Glutamatergic neuron (in vitro differentiated cells): Measurements from ENCODE around the gene VKORC1L1. TPM values are rescaled to one million over a fixed set of nuclear protein-coding genes. Genes with fewer than 3 reads are reported as not detected.
"Not testable (repeated sequence)": the region's sequence is repeated elsewhere in the genome, so short reads cannot be mapped to it uniquely, and the experiment has no call there.

Experiments
- DNase-seq: peaks from one replicate; pipeline ENCODE4 v3.0.0; 2022
- H3K27ac Mint-ChIP-seq: one replicate; pipeline ENCODE4 v1.8.0; 2020; ENCODE audit warnings: mild to moderate bottlenecking, mixed read lengths, inconsistent platforms; ENCODE audit not compliant: unreplicated experiment
- H3K27me3 Mint-ChIP-seq: one replicate; pipeline ENCODE4 v1.8.0; 2020; ENCODE audit warnings: mild to moderate bottlenecking, moderate library complexity, mixed read lengths, inconsistent platforms; ENCODE audit not compliant: unreplicated experiment
- H3K36me3 Mint-ChIP-seq: one replicate; pipeline ENCODE4 v1.8.0; 2020; ENCODE audit warnings: mild to moderate bottlenecking, mixed read lengths, inconsistent platforms; ENCODE audit not compliant: unreplicated experiment
- H3K4me1 Mint-ChIP-seq: one replicate; pipeline ENCODE4 v1.8.0; 2020; ENCODE audit warnings: mild to moderate bottlenecking, low read depth, mixed read lengths, inconsistent platforms; ENCODE audit not compliant: unreplicated experiment
- H3K4me3 Mint-ChIP-seq: one replicate; pipeline ENCODE4 v1.8.0; 2020; ENCODE audit warnings: mild to moderate bottlenecking, mixed read lengths, inconsistent platforms; ENCODE audit not compliant: unreplicated experiment
- H3K9me3 Mint-ChIP-seq: one replicate; pipeline ENCODE4 v1.8.0; 2020; ENCODE audit warnings: mild to moderate bottlenecking, moderate library complexity, mixed read lengths, inconsistent platforms; ENCODE audit not compliant: unreplicated experiment
- total RNA-seq: library from RNA; stranded (reverse); fragmentation: NEBNext Ultra II Directional; extraction: Animal tissue kit (Norgen Biotek cat#: 25700); gene quantifications from one replicate; pipeline ENCODE4 v1.2.1, GENCODE V29; 2021; ENCODE audit not compliant: unreplicated experiment
- TF ChIP-seq, protein P1 (sequence below): fragments of 200-600 bp; sonication (generic); IDR thresholded peaks from one replicate; pipeline ENCODE4 v1.5.0; 2021; ENCODE audit not compliant: partially characterized antibody, unreplicated experiment

The VKORC1L1 gene
- total RNA-seq, 1 donor from 2014 or later, result 17.0 TPM

- H3K36me3 Mint-ChIP-seq, result no peaks in the 10 kb centered on the region
- H3K27ac Mint-ChIP-seq, result no peak overlapping the region
- no peak overlapping the region for H3K4me3 Mint-ChIP-seq
- no peaks in the 10 kb centered on the region for H3K27me3 Mint-ChIP-seq
- H3K4me1 Mint-ChIP-seq, result no peaks in the 10 kb centered on the region
- TF ChIP-seq, protein P1, sequence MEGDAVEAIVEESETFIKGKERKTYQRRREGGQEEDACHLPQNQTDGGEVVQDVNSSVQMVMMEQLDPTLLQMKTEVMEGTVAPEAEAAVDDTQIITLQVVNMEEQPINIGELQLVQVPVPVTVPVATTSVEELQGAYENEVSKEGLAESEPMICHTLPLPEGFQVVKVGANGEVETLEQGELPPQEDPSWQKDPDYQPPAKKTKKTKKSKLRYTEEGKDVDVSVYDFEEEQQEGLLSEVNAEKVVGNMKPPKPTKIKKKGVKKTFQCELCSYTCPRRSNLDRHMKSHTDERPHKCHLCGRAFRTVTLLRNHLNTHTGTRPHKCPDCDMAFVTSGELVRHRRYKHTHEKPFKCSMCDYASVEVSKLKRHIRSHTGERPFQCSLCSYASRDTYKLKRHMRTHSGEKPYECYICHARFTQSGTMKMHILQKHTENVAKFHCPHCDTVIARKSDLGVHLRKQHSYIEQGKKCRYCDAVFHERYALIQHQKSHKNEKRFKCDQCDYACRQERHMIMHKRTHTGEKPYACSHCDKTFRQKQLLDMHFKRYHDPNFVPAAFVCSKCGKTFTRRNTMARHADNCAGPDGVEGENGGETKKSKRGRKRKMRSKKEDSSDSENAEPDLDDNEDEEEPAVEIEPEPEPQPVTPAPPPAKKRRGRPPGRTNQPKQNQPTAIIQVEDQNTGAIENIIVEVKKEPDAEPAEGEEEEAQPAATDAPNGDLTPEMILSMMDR, result no peak
- DNase-seq, result no peak
- H3K9me3 Mint-ChIP-seq, result no peaks in the 10 kb centered on the region
Observed at GRCh38 chr7:65953001-65953720, 80.3 kb downstream of the VKORC1L1 start.

GRCh38 chr7:65953890-65954450 lies 81.1 kb downstream of the VKORC1L1 start:
- Mint-ChIP-seq H3K9me3 (no peaks in the 10 kb centered on the region), H3K4me3 (no peak overlapping the region), H3K4me1 (no peaks in the 10 kb centered on the region), H3K36me3 (no peaks in the 10 kb centered on the region), H3K27me3 (no peaks in the 10 kb centered on the region), H3K27ac (no peak overlapping the region)
- TF ChIP-seq, protein P1, result no peak
- DNase-seq, result no peak

GRCh38 chr7:65955718-65956117 lies 82.8 kb downstream of the VKORC1L1 start:
- Mint-ChIP-seq H3K27ac (no peak overlapping the region), H3K36me3 (no peaks in the 10 kb centered on the region), H3K4me3 (no peak overlapping the region), H3K9me3 (no peaks in the 10 kb centered on the region), H3K4me1 (no peaks in the 10 kb centered on the region), H3K27me3 (no peaks in the 10 kb centered on the region)
- TF ChIP-seq, protein P1, result no peak
- no peak for DNase-seq

GRCh38 chr7:65960351-65961074 lies 87.6 kb downstream of the VKORC1L1 start:
- Mint-ChIP-seq H3K4me3 (no peak overlapping the region), H3K9me3 (no peaks in the 10 kb centered on the region), H3K27me3 (no peaks in the 10 kb centered on the region), H3K36me3 (peaks cover 5% of the 10 kb centered on the region), H3K4me1 (no peaks in the 10 kb centered on the region), H3K27ac (no peak overlapping the region)
- DNase-seq, result no peak
- TF ChIP-seq, protein P1, result no peak

- DNase-seq, result no peak
- H3K36me3 Mint-ChIP-seq, result peaks cover 5% of the 10 kb centered on the region
- no peak overlapping the region for H3K4me3 Mint-ChIP-seq
- H3K27me3 Mint-ChIP-seq, result peaks cover 2% of the 10 kb centered on the region
- TF ChIP-seq, protein P1, result no peak
- H3K4me1 Mint-ChIP-seq, result no peaks in the 10 kb centered on the region
- no peaks in the 10 kb centered on the region for H3K9me3 Mint-ChIP-seq
- no peak overlapping the region for H3K27ac Mint-ChIP-seq
Observed at GRCh38 chr7:65962033-65962432, 89.2 kb downstream of the VKORC1L1 start.

DNA sequence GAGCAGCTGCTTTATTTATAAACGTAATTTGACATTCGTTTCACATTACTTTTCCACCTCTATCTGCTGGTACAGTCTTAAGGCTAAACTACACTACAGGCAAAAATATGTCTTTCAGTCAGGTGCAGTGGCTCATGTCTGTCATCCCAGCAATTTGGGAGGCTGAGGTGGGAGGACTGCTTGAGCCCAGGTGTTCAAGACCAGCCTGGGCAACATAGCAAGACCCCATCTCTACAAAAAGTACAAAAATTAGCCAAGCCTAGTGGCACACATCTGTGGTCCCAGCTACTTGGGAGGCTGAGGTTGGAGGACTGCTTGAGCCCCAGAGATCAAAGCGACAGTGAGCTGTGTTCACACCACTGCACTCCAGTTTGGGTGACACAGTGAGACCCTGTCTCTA lies 91.8 kb downstream of the VKORC1L1 start:
- H3K4me3 Mint-ChIP-seq, H3K9me3 Mint-ChIP-seq, H3K27ac Mint-ChIP-seq, DNase-seq, H3K36me3 Mint-ChIP-seq, H3K27me3 Mint-ChIP-seq, H3K4me1 Mint-ChIP-seq: not testable (repeated sequence)
